ENCODE results near the gene KCNQ1. TPM values are rescaled to one million over a fixed set of nuclear protein-coding genes. Genes with fewer than 3 reads are reported as not detected.

The KCNQ1 gene
- total and polyA plus RNA-seq, 2 donors (not counting 1 experiment from before 2014, with no cell fraction given), result not detected

DNA sequence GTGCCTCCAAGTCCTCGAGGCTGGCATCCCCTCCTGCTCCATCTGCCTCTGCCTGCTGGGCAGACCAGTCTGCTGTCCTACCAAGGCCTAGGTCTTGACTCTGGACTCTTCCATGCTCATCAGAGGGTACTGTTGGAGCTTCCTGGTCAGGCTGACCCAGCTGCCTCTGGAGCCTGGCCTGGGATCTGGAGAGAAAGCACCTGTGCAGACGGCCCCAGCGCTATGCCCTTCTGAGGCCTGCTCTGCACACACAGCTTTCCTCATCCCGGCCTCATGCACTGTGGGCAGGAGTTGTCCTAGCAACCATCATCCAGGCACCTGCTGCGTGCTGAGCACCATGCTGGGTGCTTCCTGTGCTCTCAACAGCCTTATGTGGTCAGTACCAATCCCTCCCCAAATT lies 369.9 kb downstream of the KCNQ1 start:
- Histone ChIP-seq H3K4me2 (ENCODE audit: extremely low read depth, insufficient read depth, low read length) (no peak overlapping the region), H3K4me3 (replicated peaks in 1 of 4; ENCODE audit: control extremely low read depth in 1 of 4, insufficient read depth in 1 of 4, low read depth in 3 of 4, low read length in 4 of 4) (no peak overlapping the region), H3K9ac (ENCODE audit: insufficient read depth, low read length) (no peak overlapping the region), H4K20me1 (ENCODE audit: control insufficient read depth, extremely low read depth, insufficient read depth, low read length) (no peaks in the 10 kb centered on the region), H3K27me3 (ENCODE audit: control insufficient read depth, insufficient read depth, low read length) (peaks cover 2% of the 10 kb centered on the region), H3K4me1 (ENCODE audit: control insufficient read depth, extremely low read depth, insufficient read depth, low read length) (peaks cover 8% of the 10 kb centered on the region), H3K36me3 (ENCODE audit: control insufficient read depth, insufficient read depth, low read length) (no peaks in the 10 kb centered on the region), H3K9me3 (ENCODE audit: control insufficient read depth, insufficient read depth, low read depth, low read length) (no peaks in the 10 kb centered on the region), H3K79me2 (ENCODE audit: control insufficient read depth, insufficient read depth, low read length) (no peaks in the 10 kb centered on the region), H2AFZ (ENCODE audit: low read length) (no peak overlapping the region), H3K27ac (ENCODE audit: insufficient read depth, low read length) (no peak overlapping the region)
- no peak for DNase-seq (ENCODE audit: low read depth in 2 of 2)
- TF ChIP-seq EZH2 (IDR thresholded peaks at IDR 0.05; ENCODE audit: low read length, missing control alignments) (peak; percentile 13), CTCF (conservative IDR thresholded peaks at IDR 0.05 in 1 of 2, IDR thresholded peaks at IDR 0.05 in 1 of 2; ENCODE audit: low read depth in 1 of 2, low read length in 2 of 2) (no peak)

- TF ChIP-seq EZH2 (IDR thresholded peaks at IDR 0.05; ENCODE audit: low read length, missing control alignments), result no peak
- no peak for TF ChIP-seq CTCF (conservative IDR thresholded peaks at IDR 0.05 in 1 of 2, IDR thresholded peaks at IDR 0.05 in 1 of 2; ENCODE audit: low read depth in 1 of 2, low read length in 2 of 2)
- H2AFZ ChIP-seq (ENCODE audit: low read length), result no peak overlapping the region
- peaks cover 8% of the 10 kb centered on the region for H3K4me1 ChIP-seq (ENCODE audit: control insufficient read depth, extremely low read depth, insufficient read depth, low read length)
- H3K9me3 ChIP-seq (ENCODE audit: control insufficient read depth, insufficient read depth, low read depth, low read length), result no peaks in the 10 kb centered on the region
- no peaks in the 10 kb centered on the region for H3K27me3 ChIP-seq (ENCODE audit: control insufficient read depth, insufficient read depth, low read length)
- no peaks in the 10 kb centered on the region for H3K79me2 ChIP-seq (ENCODE audit: control insufficient read depth, insufficient read depth, low read length)
- H3K36me3 ChIP-seq (ENCODE audit: control insufficient read depth, insufficient read depth, low read length), result no peaks in the 10 kb centered on the region
- H3K4me2 ChIP-seq (ENCODE audit: extremely low read depth, insufficient read depth, low read length), result no peak overlapping the region
- H4K20me1 ChIP-seq (ENCODE audit: control insufficient read depth, extremely low read depth, insufficient read depth, low read length), result no peaks in the 10 kb centered on the region
- no peak overlapping the region for H3K4me3 ChIP-seq (replicated peaks in 1 of 4; ENCODE audit: control extremely low read depth in 1 of 4, insufficient read depth in 1 of 4, low read depth in 3 of 4, low read length in 4 of 4)
- no peak for DNase-seq (ENCODE audit: low read depth in 2 of 2)
- no peak overlapping the region for H3K9ac ChIP-seq (ENCODE audit: insufficient read depth, low read length)
- H3K27ac ChIP-seq (ENCODE audit: insufficient read depth, low read length), result no peak overlapping the region
These were observed 371.1 kb downstream of the KCNQ1 start for GRCh38 chr11:2815762-2816496.

- Histone ChIP-seq H3K79me2 (ENCODE audit: control insufficient read depth, insufficient read depth, low read length) (no peaks in the 10 kb centered on the region), H3K9me3 (ENCODE audit: control insufficient read depth, insufficient read depth, low read depth, low read length) (no peaks in the 10 kb centered on the region), H3K27ac (ENCODE audit: insufficient read depth, low read length) (no peak overlapping the region), H3K9ac (ENCODE audit: insufficient read depth, low read length) (no peak overlapping the region), H2AFZ (ENCODE audit: low read length) (no peak overlapping the region), H3K4me1 (ENCODE audit: control insufficient read depth, extremely low read depth, insufficient read depth, low read length) (peaks cover 8% of the 10 kb centered on the region), H3K27me3 (ENCODE audit: control insufficient read depth, insufficient read depth, low read length) (no peaks in the 10 kb centered on the region), H3K4me3 (replicated peaks in 1 of 4; ENCODE audit: control extremely low read depth in 1 of 4, insufficient read depth in 1 of 4, low read depth in 3 of 4, low read length in 4 of 4) (no peak overlapping the region), H3K36me3 (ENCODE audit: control insufficient read depth, insufficient read depth, low read length) (no peaks in the 10 kb centered on the region), H3K4me2 (ENCODE audit: extremely low read depth, insufficient read depth, low read length) (no peak overlapping the region), H4K20me1 (ENCODE audit: control insufficient read depth, extremely low read depth, insufficient read depth, low read length) (no peaks in the 10 kb centered on the region)
- no peak for DNase-seq (ENCODE audit: low read depth in 2 of 2)
- TF ChIP-seq CTCF (conservative IDR thresholded peaks at IDR 0.05 in 1 of 2, IDR thresholded peaks at IDR 0.05 in 1 of 2; ENCODE audit: low read depth in 1 of 2, low read length in 2 of 2) (no peak), EZH2 (IDR thresholded peaks at IDR 0.05; ENCODE audit: low read length, missing control alignments) (no peak)
These were observed 371.7 kb downstream of the KCNQ1 start for GRCh38 chr11:2816523-2816922.

All from fibroblast of lung (primary cell).